Suppressor macrophage treated with lipopolysaccharide for 4 hours (primary cell): ENCODE results near the gene SCML2.
"Not testable (repeated sequence)": the region's sequence is repeated elsewhere in the genome, so short reads cannot be mapped to it uniquely, and the experiment has no call there.

Source experiments
- DNase-seq: peaks from one replicate; pipeline ENCODE4 v3.0.0-alpha.2; 2020

Gene SCML2

DNA sequence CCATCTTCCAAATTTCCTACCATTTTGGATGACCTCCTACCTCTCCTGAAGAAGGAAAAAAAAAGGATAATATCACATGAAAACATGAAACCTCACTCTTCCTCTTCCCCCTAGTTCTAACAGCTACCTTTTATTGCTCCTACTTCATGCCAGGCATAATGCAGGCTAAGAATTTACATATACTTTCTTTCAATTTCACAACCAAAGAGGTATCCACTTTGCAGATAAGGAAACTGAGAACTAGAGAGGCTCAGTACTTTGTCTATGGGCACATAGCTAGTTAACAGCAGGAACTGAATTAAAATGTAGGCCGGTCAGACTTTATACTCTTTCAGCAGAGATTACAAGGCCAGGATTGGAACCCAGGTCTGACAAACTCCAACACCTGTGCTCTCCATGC lies 99.4 kb downstream of the SCML2 start:
- DNase-seq: no peak

DNA sequence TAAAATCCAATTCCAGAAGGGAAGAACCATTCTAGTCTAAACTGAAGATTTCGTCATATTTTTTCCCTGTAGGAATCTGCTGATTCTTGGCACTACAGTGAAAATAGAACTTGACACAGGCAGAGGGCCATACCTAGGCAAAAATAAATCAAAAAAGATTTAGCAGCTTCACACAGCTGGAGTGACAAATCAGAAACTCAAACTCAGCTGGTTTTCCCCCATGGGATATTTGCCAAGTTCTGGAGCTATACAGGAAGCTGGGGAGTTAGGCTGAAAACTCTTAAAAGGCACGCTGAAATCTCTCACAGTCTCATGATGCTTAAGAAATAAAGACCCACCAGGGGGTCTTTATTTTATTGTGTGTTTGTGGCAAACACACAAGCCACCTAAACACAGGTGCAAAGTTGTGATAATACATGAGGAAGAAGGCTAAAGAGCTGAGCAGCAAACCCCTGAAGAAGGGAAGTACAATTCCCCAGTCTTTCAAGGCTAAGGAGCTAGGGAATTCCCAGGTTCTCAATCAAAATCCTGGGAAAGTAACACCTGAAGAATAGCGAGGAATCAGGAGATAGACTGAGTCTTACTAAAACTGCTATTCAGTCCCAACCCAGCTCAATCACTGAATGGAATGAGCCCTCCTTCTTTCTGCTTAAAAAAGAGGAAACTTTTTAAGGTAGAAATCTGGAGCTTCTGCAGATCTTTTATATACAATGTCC lies 101.7 kb downstream of the SCML2 start:
- DNase-seq: no peak

DNA sequence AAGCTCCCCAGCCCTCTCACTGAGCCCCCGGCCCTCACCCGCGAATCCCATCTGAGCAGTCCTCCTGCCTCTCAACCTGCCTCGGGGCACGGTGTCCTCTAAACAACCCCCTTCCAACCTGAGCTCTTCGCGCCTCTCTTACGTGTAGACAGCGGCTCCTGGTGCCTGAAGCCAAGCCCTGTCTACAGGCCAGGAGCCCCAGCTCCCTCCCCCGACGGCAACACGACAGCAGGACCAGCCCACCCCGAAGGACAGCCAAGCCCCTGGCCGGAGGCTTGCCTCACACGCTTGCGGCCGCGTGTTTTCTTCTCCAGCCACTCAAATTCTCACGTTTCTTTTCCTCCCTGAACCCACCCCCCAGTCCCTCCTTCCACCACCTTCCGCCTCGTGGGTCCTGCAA lies 124.8 kb downstream of the SCML2 start:
- DNase-seq: not testable (repeated sequence)

DNA sequence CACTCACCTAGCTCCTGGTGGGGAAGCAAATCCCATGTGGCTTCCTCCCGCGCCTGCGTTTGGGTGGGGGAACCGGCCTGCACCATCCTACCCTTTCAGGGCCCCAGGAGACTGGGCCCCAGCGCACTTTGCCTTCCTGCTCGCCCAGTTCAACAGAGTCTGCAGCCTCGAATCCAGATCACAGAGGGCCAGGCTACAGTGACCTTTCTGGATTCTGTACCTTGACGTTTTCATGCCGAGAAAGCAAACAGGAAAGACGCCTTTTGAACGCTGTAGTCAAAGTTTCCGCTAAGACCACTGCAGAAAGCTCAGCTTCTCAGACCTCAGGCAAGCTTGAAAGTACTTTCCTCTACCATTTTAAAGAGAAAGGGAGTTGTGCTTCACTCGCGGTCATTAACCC lies 126.4 kb downstream of the SCML2 start:
- no peak for DNase-seq

DNA sequence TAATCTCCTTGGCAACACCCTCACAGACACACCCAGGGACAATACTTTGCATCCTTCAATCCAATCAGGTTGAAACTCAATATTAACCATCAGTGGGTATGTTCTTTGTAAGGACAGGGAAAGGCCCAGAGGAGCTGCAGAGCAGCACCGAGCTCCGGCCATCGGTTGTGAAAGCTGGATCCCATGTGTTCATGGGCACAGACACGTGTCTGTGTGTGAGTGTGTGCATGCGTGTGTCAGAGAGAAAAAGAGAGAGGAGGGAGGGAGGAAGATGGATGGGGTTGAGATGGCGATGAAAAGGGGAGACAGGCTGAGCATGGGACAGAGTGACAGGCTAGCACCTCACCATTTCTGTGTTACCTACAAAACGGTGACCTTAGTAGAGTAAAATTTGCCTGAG lies 127.0 kb downstream of the SCML2 start:
- no peak for DNase-seq

DNA sequence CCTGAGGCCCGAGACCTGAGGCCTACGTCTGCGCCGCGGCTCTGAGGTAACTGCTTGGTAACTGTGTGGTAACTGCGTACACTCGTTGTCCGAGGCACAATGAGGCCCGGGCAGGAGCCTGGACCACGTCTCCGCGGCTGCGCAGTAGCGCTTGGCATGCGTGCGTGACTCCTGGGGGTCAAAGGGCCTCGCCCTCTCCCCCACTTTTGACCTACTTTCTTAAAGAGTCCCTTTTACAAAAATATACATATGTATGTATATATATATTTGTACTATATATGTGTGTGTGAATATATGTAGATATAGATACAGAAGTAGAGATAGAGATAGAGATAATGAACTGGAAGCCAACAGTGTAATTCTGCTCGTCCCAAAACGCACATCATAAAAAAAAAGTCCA lies 133.7 kb downstream of the SCML2 start, which contains the start of gene BEND2:
Gene BEND2 (minus strand): TSS at position 101 of the 400 bp plus-strand sequence. CDS start 136 bp downstream, outside the sequence.
- no peak for DNase-seq

DNA sequence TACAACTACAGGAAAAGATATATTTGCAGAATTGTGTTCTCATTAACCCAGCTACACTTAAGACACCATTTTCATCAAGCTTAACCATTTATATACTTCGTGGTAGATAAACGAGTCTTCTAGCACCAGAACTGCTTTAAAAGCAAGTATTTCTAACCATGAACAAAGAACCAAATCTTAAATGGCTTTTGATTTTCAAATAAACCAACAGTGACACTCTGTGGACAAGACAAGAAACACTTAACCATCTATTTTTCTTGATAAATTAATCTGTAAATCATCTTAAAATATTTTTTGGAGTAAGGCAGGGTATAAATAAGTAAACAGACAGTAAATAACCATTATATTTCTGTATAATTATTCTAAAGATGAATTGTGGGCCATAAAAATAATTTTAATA lies 144.0 kb downstream of the SCML2 start:
- no peak for DNase-seq

DNA sequence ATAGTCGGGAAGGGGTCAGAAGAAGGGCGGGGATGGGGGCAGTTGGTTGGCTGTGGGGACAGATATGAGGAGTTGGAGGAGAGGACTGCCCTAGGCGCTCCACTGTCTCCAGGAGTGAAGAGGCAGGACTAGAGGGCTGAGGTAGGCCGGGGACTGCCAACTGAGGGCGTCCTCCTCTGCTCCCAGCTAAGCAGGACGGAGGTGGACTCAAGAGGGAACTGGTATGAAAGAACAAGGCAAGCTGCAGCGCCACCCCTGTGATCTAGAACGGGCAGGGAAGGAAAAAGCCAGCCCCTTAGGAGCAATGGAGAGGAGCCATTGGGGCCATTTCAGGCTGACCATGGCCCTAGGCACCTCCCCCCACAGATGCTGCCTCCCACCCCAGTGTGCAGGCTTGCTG lies 147.8 kb downstream of the SCML2 start:
- no peak for DNase-seq

DNA sequence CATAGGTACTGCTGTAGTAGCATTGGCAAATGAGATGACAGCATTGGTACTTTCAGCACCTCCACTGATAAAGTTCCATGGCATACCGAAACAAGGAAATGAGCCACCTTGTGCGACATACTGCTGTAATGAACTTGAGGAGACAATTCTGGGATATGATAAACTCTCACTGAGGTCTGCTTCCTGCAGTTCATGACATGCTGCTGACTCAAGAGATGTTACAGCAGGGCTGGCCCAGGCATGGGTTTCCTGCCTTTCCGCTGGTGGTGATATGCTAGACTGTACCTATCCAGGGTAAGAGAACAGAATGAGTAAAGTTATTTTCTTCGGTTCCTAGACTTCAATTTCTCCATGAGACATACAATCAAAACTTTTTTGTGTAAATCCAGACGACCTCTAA lies 150.9 kb downstream of the SCML2 start:
- DNase-seq: no peak

DNA sequence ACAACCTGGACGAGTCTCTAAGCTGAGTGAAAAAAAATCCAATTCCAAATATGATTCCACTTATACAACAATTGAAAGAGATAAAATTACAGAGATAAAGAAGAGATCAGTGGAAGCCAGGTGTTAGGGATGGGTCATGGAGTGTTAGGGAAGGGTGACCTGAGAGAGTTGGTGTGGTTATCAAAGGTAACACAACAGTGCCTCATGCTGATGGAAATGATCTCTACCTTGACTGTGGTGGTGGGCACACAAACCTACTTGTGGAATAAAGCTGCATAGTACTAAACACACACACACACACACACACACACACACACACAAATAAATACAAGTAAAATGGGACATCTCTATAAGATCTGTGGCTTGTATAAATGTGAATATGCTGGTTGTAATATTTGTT lies 159.8 kb downstream of the SCML2 start:
- no peak for DNase-seq
